ENCODE results near the gene RNF166.

The RNF166 gene

DNA sequence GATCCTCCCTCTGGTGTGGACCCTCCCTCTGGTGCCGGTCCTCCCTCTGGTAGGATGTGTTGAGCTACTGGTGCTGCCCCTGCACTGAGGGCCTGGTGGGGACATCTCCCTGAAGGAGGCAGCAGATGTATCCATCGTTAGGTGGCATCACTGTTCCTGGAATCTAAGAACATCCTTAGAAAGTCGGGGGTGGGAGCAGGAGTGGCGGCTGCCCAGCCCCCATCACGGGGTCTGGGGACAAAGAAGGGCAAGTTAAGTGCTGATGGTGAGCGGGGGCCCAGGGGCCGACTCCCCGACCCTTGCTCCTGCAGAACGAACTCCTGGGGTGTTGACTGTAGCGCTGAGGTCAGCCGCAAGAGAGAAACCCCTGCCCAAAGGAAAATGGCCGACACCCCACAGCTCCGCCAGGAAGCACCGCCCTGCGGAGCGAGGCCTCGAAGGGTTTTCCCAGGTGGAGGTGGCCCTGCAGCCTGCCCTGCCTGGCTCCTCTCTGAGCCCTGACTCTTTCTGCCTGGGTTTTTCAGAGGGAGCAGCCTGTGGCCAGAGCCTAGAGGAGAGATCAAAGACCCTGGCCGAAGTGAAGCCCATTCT lies 5.6 kb upstream of the RNF166 start:
- DNase-seq = no peak

DNA sequence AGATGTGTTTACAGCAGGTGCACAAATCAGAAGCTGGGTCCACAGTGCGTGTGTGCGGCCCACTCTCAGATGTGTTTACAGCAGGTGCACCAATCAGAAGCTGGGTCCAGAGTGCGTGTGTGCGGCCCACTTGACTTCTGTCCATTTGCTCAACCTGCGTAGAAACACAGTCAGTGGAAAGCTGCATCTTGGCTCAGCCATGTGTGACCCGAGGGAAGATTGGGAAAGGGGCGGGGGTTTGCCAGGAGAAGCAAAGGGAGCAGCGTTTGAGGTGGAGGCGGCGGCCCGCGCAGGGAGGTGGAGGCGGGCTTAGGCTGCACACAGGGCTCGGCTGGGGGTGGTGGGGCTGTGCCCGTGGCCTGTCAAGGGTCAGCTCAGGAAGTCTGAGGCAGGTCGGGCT lies 4.3 kb upstream of the RNF166 start:
- no peak for DNase-seq

DNA sequence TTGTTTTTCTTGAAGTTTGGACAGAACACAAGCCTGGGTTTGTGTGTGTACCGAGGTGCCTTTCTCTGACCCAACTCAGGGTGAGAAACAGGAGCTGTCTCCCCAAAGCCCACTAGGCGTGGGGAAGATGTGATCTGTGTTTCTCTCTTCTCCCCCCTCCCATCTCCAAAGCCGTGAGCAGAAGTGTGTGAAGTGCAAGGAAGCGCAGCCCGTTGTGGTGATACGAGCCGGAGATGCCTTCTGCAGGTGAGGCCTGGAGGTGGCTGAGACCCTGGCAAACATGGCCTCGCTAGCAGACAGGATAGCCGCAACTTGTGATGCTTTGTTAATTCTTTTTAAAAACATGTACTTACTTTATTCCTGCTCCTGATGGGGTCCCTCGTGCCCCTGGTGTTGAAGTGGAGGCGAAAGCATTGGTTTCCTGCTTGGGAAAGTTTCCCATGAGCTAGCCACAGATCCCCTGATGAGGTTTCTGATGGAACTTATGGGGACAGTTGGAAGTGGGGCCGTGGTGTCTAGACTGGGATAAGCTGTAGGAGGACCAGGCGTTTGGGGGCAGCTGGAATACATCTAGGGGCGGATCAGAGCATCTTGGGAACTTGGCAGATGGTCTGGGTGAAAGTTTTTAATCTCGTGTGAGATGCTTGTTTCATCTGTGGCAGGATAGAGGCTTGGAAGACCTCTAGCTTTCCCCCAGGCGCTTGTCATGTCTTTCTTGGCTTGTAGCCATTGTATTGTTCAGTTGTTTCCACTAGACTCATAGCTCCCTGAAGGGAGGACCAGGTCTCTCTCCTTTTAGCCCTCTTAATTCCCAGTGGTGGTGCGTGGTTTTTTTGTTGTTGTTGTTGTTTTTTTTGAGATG lies 988 bp upstream of the RNF166 start:
- DNase-seq = no peak

DNA sequence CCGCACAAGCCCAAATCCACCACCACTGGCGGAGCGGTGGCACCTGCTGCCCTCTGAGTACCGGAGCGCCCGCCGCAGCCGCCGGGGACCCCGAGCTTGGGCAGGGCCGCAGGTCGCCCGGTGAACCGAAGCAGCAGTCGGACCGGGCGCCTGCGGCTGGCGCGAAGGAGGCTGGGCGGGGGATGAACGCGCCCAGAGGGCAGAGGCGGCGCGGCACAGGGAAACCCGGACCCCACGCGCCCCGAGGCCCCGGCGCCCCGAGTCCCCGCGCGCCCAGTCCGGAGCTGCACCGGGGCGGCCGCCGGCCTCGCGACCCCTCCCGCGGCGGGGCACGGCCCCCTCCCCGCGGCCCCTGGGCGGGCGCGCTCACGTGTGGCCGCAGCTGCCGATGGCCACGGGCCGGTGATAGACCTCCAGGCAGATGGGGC lies 393 bp downstream of the RNF166 start:
- peak in 4 of 51 donors; percentile 24 to 46 (median 29) for DNase-seq

DNA sequence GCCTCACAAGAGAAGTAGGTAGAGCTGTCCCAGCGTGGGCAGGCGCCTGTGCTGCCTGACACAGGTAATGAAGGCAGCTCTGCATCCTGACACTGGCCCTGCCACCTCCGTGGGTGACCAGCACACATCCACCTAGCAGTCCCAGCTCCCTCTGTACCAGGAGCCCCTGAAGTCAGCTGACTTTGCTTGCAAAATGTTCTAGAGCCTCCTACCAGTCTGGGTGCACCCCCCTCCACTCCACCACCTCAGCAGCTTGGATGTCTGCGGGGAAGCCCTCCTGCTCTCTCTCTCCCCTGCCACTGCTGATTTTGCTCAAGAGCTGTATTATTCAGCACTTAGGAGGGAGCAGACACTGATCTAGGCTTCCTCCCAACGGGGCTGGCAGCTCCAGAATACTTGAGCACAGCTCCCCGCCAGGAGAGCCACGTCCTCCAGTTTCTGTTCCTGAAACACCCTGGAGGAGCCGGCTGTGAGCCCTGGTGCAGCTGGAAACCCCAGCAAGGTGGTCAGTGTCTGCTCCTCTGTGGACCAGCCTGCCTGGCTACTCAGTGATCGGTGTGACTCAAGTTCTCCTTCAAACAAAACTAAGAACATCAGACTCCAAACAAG lies 1.0 kb downstream of the RNF166 start:
- peak in 16 of 51 donors; percentile 6 to 60 (median 26) for DNase-seq

DNA sequence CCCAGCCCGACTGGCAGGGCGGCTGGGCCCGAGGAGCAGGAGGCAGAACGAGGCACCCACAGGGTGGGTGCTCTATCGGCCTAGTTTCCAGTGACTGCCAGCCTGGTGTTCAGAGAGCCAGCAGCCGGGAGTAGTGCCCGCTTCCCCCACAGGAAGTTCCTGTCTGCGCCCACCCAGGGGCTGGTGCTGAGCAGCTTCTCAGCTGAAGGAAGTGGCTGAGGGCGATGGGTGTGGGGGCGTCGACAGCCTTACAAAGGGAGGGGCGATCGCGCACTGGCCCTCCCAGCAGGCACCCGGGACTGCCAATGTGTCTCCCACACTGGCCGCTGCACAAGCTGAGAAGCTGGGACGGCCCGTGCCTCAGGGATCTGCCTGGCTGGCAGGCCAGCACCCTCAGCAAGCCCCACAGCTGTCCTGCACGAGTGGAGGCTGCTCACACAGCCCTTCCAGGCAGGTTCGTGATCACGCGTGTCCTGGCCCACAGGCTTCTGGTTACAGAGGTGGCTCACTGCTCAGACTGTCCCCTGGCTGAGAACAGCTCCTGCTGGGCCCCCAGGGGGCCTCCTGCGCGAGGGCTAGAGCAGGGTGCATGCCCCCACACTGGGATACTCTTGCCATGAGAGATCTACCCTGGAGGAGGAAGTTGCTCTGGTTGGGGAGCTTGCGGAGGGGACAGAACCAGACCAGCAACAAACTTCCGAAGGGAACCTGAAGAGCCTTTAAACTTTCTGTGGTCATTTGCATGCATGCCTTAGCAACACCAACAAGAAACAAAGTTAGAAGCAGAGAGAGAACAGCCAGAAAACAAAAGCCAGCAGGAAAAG lies 2.5 kb downstream of the RNF166 start:
- DNase-seq = peak in 33 of 51 donors; percentile 6 to 67 (median 34)

- no peak for DNase-seq
Measured at GRCh38 chr16:88702371-88703210, 3.6 kb downstream of the RNF166 start.

GRCh38 chr16:88701581-88702370 lies 4.4 kb downstream of the RNF166 start:
- no peak for DNase-seq

DNA sequence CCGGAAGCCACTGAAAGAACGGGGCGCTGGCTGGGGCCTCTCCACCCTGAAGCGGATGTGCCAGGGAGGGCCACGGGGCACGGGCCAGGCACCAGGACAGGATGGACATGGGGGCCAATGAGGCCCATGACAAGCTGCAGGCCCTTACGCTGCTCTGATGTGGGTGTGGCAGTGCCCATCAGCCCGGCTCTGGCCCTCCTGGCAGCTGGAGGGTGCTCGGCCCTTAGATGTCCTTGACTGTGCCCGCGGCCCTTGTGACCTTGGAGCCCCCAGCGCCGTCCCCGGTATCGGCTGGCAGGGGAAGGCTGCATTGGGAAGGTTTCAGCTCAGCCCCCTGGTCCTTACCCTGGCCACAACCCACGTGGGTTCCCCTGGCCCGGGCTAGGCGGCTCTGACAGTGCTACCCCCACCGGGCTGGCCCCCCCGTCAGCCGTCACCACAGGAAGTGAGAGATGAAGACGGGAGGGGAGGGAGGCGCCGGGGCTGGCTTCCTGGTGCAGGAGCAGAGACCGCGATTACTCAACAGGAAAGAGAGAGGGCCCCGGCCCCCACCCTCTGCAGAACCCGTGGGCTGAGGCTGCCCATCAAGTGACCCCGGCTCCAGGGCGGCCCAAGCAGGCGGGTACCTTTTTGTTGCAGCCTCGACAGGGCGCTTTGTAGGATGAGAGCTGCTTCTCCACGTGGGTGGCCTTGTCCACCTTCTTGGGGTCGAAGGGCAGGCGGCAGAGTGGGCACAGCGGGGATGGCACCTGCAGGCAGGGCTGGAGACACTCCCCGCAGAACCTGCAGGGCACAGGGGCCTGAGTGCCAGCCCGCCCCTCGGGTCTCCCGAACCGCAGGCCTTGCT lies 5.3 kb downstream of the RNF166 start:
- peak in 44 of 51 donors; percentile 4 to 72 (median 46) for DNase-seq

DNA sequence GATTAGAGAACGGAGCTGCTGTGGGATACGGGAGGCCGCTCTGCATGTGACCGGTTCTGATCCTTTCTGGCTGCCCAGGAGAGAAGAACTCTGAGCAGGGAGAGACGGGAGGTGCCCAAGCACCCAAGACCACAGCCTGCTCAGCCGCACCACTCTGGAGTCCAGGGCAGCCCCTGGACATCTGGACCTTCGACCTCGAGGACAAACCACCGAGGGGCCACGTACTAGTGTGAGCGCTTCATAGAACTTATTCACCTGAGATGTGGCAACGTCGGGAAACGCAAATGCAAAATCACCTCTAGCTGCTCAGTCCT lies 5.9 kb downstream of the RNF166 start:
- DNase-seq = no peak

DNA sequence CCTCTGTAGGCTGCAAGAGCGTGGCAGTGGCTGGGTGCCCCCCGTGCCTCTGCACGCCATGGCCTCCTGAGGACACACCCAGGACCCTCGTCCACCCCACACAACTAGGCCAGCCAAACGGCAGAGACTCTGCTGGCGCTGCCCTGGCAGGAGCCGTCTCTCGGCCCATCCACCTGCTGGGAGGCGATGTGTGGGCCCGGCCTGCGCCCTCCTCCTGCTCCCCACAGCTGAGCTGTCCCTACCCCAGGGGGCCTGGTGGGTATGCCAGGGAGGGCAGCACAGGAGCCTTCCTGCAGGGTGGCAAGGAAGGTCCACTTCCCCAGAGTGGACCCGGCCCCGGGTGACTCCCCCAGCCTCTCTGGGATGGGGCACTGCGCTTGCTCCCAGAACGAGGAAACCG lies 7.0 kb downstream of the RNF166 start:
- no peak for DNase-seq

DNA sequence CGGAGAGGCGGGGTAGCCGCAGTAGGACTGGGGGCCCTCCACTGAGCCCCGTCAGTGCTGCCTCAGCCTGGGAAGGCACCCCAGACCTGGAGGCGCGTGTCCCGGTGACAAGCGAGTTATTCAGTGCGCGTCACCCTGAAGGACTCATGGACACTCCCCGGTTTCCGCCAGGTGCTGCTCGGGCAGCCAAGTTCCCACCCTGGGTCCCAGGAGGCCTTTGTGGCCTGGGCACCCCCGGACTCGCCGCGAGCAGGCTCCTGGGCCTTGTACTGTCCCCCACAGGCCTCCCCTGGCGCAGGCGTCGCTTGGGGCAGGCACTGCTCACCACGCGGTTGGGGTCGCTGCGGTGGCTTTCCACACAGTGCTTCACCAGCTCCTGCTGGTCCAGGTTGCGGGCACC lies 7.6 kb downstream of the RNF166 start:
- no peak for DNase-seq

GRCh38 chr16:88697831-88698615 lies 8.2 kb downstream of the RNF166 start:
- no peak for DNase-seq

DNA sequence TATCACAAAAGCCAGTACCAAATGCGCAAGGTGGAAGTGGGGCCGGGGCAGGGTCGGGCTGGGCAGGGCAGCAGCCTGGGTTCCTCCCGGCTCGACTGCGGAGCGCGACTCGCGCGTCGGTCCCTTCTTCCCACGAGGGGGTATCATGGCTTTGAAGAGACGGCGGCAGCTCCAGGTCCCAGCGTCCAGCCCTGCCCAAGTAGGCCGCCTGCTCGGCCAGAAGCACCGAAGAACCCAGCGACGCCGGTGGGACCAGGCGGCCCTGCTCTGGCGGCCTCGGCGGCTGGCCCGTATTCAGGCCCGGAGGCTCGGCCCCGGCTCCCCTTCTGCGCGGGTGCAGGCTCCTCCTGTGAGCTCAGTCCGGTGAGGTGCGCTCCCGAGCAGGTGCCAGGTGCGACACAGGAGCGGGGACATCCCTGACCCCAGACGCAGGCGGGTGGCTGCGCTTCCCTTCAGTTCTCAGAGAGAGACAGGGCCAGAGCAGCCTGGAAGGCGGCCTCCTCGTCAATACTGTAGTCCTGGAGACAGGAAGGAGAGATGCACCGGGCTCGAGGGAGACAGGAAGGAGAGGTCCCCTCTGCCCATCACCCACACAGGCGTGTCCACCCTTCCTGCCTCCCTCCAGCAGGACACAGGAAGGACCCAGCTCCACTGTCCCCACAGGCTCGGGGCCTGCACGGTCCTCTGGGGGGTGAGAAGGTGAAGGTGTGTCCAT lies 8.9 kb downstream of the RNF166 start:
- no peak for DNase-seq

DNA sequence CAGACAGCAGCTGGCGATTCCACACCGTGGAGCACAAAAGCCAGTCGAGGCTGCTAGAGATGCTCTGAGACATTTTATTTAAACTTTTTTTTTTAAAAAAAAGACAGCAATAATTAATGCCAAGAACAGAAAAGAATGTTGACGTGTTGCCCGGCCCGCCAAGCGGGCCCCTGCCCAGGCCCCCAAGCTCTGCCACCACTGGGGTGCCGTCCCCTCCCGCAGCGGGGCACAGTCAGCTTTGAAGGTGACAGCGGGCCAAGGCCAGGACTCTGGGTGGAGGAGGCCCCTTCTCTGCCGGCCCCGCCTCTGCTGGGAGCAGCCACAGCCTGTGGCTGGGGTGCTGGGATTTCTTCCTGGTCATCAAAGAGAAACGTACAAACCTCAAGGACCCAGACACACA lies 9.8 kb downstream of the RNF166 start:
- DNase-seq = no peak

GRCh38 chr16:88695753-88696152 lies 10.5 kb downstream of the RNF166 start:
- no peak for DNase-seq

DNA sequence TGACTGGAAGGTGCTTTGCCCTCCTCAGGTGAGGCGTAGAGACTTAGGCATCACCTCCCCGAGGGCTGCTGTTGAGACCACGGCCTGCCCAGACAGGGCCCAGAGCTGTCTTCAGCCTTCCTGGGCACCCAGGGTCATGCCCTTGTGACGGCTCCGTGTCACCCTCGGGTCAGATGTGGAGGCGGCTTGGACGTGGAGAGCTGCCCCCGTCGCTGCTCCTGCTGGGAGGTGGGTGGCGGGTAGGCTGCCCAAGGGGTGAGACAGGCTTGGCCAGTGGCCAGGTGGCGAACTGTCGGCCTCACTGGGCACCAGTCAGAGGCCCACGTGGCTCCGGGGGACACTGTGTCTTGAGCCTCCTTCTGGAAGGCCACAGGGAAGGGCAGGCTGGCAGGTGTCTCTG lies 11.0 kb downstream of the RNF166 start:
- DNase-seq = no peak
